CD4-positive, alpha-beta T cell treated with Interleukin-4 for 1 hour (primary cell): ENCODE measurements around the gene CTPS1.

Experiments used
- DNase-seq, 2 donors: peaks; one replicate each; pipeline ENCODE4 v3.0.0-alpha.2; 2020 to 2022

The CTPS1 gene

GRCh38 chr1:40971966-40972365 lies 7.5 kb upstream of the CTPS1 start:
- DNase-seq, result no peak

- no peak for DNase-seq
Measured at GRCh38 chr1:40973912-40974311, 5.6 kb upstream of the CTPS1 start.

- no peak for DNase-seq
Measured at GRCh38 chr1:40974945-40975344, 4.6 kb upstream of the CTPS1 start.

- DNase-seq, result no peak
Measured at GRCh38 chr1:40976952-40977690, 2.4 kb upstream of the CTPS1 start.

- no peak for DNase-seq
Measured at GRCh38 chr1:40977716-40978115, 1.8 kb upstream of the CTPS1 start.

GRCh38 chr1:40978886-40979240 lies 633 bp upstream of the CTPS1 start:
- DNase-seq, result no peak

GRCh38 chr1:40980068-40980452 lies 564 bp downstream of the CTPS1 start:
- DNase-seq, result no peak

- peak; percentile 53 to 63 for DNase-seq
Measured at GRCh38 chr1:40980453-40981121, 1.1 kb downstream of the CTPS1 start.

- DNase-seq, result no peak
Measured at GRCh38 chr1:40981691-40982448, 2.4 kb downstream of the CTPS1 start.

GRCh38 chr1:40982721-40983120 lies 3.2 kb downstream of the CTPS1 start:
- DNase-seq, result no peak

GRCh38 chr1:40983286-40983685 lies 3.8 kb downstream of the CTPS1 start:
- DNase-seq, result no peak

- no peak for DNase-seq
Measured at GRCh38 chr1:40984066-40984465, 4.6 kb downstream of the CTPS1 start.

- DNase-seq, result no peak
Measured at GRCh38 chr1:40984531-40984930, 5.0 kb downstream of the CTPS1 start.

GRCh38 chr1:40985161-40985560 lies 5.7 kb downstream of the CTPS1 start:
- no peak for DNase-seq

- no peak for DNase-seq
Measured at GRCh38 chr1:40985875-40986274, 6.4 kb downstream of the CTPS1 start.

- no peak for DNase-seq
Measured at GRCh38 chr1:40986328-40986783, 6.9 kb downstream of the CTPS1 start.

- DNase-seq, result no peak
Measured at GRCh38 chr1:40986956-40987355, 7.5 kb downstream of the CTPS1 start.

GRCh38 chr1:40987439-40988276 lies 8.2 kb downstream of the CTPS1 start:
- DNase-seq, result no peak

GRCh38 chr1:40988280-40988679 lies 8.8 kb downstream of the CTPS1 start:
- DNase-seq, result no peak

GRCh38 chr1:40989066-40989465 lies 9.6 kb downstream of the CTPS1 start:
- no peak for DNase-seq

- no peak for DNase-seq
Measured at GRCh38 chr1:40997096-40997495, 17.6 kb downstream of the CTPS1 start.

- no peak for DNase-seq
Measured at GRCh38 chr1:40998668-40999067, 19.2 kb downstream of the CTPS1 start.

GRCh38 chr1:41003127-41003639 lies 23.7 kb downstream of the CTPS1 start:
- DNase-seq, result no peak
